ENCODE data around the gene LPP. TPM values are rescaled to one million over a fixed set of nuclear protein-coding genes. Genes with fewer than 3 reads are reported as not detected.
A peak's percentile ranks its signal among the peaks of the same experiment; 100 is the strongest.

Gene LPP
- total and polyA plus RNA-seq, 2 of the 13 experiments (the other 11 are each of a cell fraction or from before 2014, with no cell fraction given), result 19.2 to 29.9 TPM

DNA sequence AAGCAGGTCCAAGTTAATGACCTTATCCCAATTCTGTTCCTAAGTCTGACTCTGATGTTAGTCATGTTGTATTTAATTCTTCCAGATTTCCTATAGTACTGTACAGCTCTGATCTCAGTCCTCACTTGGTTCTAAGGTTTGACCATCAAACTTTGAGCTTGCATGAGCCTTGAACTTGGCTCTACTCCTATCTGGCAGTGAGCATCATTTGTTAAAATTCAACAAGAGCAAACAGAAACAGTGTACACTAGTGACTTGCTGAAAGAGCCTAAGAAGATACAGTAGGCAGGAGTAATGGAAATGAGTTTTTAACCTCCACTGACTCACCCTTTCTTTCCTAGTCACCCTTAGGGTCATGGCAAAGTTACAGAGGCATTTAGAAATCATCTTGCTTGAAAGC, 566.7 kb downstream of the LPP start (continued):
- TF ChIP-seq, protein P1, sequence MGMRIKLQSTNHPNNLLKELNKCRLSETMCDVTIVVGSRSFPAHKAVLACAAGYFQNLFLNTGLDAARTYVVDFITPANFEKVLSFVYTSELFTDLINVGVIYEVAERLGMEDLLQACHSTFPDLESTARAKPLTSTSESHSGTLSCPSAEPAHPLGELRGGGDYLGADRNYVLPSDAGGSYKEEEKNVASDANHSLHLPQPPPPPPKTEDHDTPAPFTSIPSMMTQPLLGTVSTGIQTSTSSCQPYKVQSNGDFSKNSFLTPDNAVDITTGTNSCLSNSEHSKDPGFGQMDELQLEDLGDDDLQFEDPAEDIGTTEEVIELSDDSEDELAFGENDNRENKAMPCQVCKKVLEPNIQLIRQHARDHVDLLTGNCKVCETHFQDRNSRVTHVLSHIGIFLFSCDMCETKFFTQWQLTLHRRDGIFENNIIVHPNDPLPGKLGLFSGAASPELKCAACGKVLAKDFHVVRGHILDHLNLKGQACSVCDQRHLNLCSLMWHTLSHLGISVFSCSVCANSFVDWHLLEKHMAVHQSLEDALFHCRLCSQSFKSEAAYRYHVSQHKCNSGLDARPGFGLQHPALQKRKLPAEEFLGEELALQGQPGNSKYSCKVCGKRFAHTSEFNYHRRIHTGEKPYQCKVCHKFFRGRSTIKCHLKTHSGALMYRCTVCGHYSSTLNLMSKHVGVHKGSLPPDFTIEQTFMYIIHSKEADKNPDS (CRISPR knock-in tag; IDR thresholded peaks at IDR 0.05), result peak; percentile 68; the same call in 1 of the 2 replicates
- TF ChIP-seq SALL2 (CRISPR knock-in tag; IDR thresholded peaks at IDR 0.05), result 0 out of 2 replicates have a peak, but pooled peaks have one; percentile 44
- TF ChIP-seq, protein P2, sequence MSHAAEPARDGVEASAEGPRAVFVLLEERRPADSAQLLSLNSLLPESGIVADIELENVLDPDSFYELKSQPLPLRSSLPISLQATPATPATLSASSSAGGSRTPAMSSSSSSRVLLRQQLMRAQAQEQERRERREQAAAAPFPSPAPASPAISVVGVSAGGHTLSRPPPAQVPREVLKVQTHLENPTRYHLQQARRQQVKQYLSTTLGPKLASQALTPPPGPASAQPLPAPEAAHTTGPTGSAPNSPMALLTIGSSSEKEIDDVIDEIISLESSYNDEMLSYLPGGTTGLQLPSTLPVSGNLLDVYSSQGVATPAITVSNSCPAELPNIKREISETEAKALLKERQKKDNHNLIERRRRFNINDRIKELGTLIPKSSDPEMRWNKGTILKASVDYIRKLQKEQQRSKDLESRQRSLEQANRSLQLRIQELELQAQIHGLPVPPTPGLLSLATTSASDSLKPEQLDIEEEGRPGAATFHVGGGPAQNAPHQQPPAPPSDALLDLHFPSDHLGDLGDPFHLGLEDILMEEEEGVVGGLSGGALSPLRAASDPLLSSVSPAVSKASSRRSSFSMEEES (CRISPR knock-in tag; IDR thresholded peaks at IDR 0.05), result peak; percentile 82
- peak; percentile 76 for TF ChIP-seq TEAD3 (CRISPR knock-in tag; optimal IDR thresholded peaks at IDR 0.05; ENCODE audit: borderline replicate concordance)
- TF ChIP-seq ZNF792 (CRISPR knock-in tag; IDR thresholded peaks at IDR 0.05), result peak; percentile 89
- TF ChIP-seq FOXJ3 (CRISPR knock-in tag; IDR thresholded peaks at IDR 0.05; ENCODE audit: borderline replicate concordance), result peak; percentile 96; the same call in 1 of the 2 replicates
- TF ChIP-seq TCF7 (IDR thresholded peaks at IDR 0.05; ENCODE audit: low read depth), result peak; percentile 79
- TF ChIP-seq RXRB (CRISPR knock-in tag; IDR thresholded peaks at IDR 0.05; ENCODE audit: borderline replicate concordance), result peak; percentile 95
- TF ChIP-seq JARID2 (CRISPR knock-in tag; IDR thresholded peaks at IDR 0.05; ENCODE audit: insufficient replicate concordance), result no peak
- no peak for TF ChIP-seq KAT2B (IDR thresholded peaks at IDR 0.05; ENCODE audit: borderline replicate concordance, low read depth, low read length)
- no peak for TF ChIP-seq STAT5B (CRISPR knock-in tag; IDR thresholded peaks at IDR 0.05)
- peak; percentile 58 for TF ChIP-seq HHEX (CRISPR knock-in tag; IDR thresholded peaks at IDR 0.05)
- TF ChIP-seq, protein P3, sequence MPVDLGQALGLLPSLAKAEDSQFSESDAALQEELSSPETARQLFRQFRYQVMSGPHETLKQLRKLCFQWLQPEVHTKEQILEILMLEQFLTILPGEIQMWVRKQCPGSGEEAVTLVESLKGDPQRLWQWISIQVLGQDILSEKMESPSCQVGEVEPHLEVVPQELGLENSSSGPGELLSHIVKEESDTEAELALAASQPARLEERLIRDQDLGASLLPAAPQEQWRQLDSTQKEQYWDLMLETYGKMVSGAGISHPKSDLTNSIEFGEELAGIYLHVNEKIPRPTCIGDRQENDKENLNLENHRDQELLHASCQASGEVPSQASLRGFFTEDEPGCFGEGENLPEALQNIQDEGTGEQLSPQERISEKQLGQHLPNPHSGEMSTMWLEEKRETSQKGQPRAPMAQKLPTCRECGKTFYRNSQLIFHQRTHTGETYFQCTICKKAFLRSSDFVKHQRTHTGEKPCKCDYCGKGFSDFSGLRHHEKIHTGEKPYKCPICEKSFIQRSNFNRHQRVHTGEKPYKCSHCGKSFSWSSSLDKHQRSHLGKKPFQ (CRISPR knock-in tag; IDR thresholded peaks at IDR 0.05; ENCODE audit: insufficient replicate concordance), result peak; percentile 22
- TF ChIP-seq, protein P4, sequence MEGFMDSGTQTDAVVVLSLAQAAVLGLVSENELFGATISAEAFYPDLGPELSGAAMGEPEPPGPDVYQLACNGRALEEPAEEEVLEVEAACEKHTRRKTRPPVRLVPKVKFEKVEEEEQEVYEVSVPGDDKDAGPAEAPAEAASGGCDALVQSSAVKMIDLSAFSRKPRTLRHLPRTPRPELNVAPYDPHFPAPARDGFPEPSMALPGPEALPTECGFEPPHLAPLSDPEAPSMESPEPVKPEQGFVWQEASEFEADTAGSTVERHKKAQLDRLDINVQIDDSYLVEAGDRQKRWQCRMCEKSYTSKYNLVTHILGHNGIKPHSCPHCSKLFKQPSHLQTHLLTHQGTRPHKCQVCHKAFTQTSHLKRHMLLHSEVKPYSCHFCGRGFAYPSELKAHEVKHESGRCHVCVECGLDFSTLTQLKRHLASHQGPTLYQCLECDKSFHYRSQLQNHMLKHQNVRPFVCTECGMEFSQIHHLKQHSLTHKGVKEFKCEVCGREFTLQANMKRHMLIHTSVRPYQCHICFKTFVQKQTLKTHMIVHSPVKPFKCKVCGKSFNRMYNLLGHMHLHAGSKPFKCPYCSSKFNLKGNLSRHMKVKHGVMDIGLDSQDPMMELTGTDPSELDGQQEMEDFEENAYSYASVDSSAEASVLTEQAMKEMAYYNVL (CRISPR knock-in tag; IDR thresholded peaks at IDR 0.05; ENCODE audit: borderline replicate concordance), result peak; percentile 94
- TF ChIP-seq ZNF619 (CRISPR knock-in tag; IDR thresholded peaks at IDR 0.05), result no peak
- peak; percentile 90; the same call in 1 of the 2 replicates for TF ChIP-seq ZKSCAN8 (CRISPR knock-in tag; IDR thresholded peaks at IDR 0.05; ENCODE audit: borderline replicate concordance)
- peak; percentile 44; the same call in 1 of the 2 replicates for TF ChIP-seq YEATS4 (CRISPR knock-in tag; IDR thresholded peaks at IDR 0.05; ENCODE audit: borderline replicate concordance)
- TF ChIP-seq ZMYM2 (CRISPR knock-in tag; IDR thresholded peaks at IDR 0.05), result 0 out of 2 replicates have a peak, but pooled peaks have one; percentile 79
- TF ChIP-seq NR2F6 (IDR thresholded peaks at IDR 0.05), result peak; percentile 88
- peak; percentile 94 for TF ChIP-seq NR2F6 (CRISPR knock-in tag; IDR thresholded peaks at IDR 0.05)
- peak; percentile 69; the same call in 1 of the 2 replicates for TF ChIP-seq JUN (CRISPR knock-in tag; IDR thresholded peaks at IDR 0.05)
- TF ChIP-seq, protein P5, sequence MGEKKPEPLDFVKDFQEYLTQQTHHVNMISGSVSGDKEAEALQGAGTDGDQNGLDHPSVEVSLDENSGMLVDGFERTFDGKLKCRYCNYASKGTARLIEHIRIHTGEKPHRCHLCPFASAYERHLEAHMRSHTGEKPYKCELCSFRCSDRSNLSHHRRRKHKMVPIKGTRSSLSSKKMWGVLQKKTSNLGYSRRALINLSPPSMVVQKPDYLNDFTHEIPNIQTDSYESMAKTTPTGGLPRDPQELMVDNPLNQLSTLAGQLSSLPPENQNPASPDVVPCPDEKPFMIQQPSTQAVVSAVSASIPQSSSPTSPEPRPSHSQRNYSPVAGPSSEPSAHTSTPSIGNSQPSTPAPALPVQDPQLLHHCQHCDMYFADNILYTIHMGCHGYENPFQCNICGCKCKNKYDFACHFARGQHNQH (CRISPR knock-in tag; IDR thresholded peaks at IDR 0.05), result peak; percentile 83
